Endothelial cell (in vitro differentiated cells): ENCODE results near the gene RAE1. TPM values are rescaled to one million over a fixed set of nuclear protein-coding genes. Genes with fewer than 3 reads are reported as not detected.

ENCODE experiments used
- DNase-seq: peaks from one replicate; pipeline ENCODE4 v3.0.0; 2021; ENCODE audit warnings: low spot score
- H3K27ac Mint-ChIP-seq: one replicate; pipeline ENCODE4 v1.8.0; 2021; ENCODE audit warnings: mixed read lengths, inconsistent platforms; ENCODE audit not compliant: unreplicated experiment
- H3K27me3 Mint-ChIP-seq: one replicate; pipeline ENCODE4 v1.8.0; 2021; ENCODE audit warnings: mild to moderate bottlenecking, moderate library complexity, mixed read lengths, inconsistent platforms; ENCODE audit not compliant: unreplicated experiment
- H3K36me3 Mint-ChIP-seq: one replicate; pipeline ENCODE4 v1.8.0; 2021; ENCODE audit warnings: mild to moderate bottlenecking, low read depth, mixed read lengths, inconsistent platforms; ENCODE audit not compliant: unreplicated experiment
- H3K4me1 Mint-ChIP-seq: one replicate; pipeline ENCODE4 v1.8.0; 2021; ENCODE audit warnings: mild to moderate bottlenecking, mixed read lengths, inconsistent platforms; ENCODE audit not compliant: unreplicated experiment
- H3K4me3 Mint-ChIP-seq: one replicate; pipeline ENCODE4 v1.8.0; 2021; ENCODE audit warnings: mild to moderate bottlenecking, mixed read lengths, inconsistent platforms; ENCODE audit not compliant: unreplicated experiment
- H3K9me3 Mint-ChIP-seq: one replicate; pipeline ENCODE4 v1.8.0; 2021; ENCODE audit warnings: mixed read lengths, inconsistent platforms; ENCODE audit not compliant: unreplicated experiment
- CTCF ChIP-seq: fragments of 200-600 bp; sonication (generic); IDR thresholded peaks from one replicate; pipeline ENCODE4 v1.5.0; 2021; ENCODE audit warnings: antibody characterized with exemption; ENCODE audit not compliant: unreplicated experiment
- total RNA-seq: library from RNA; stranded (reverse); fragmentation: NEBNext Ultra II Directional; extraction: Animal tissue kit (Norgen Biotek cat#: 25700); gene quantifications from one replicate; pipeline ENCODE4 v1.2.1, GENCODE V29; 2021; ENCODE audit not compliant: unreplicated experiment

RAE1 gene
- total RNA-seq, 1 donor from 2014 or later, result 32.1 TPM

GRCh38 chr20:57408131-57408530, 57.1 kb downstream of the RAE1 start:
- no peaks in the 10 kb centered on the region for H3K4me1 Mint-ChIP-seq
- no peak overlapping the region for H3K27ac Mint-ChIP-seq

GRCh38 chr20:57408536-57409233, 57.6 kb downstream of the RAE1 start:
- Mint-ChIP-seq H3K9me3 (no peaks in the 10 kb centered on the region), H3K27ac (no peak overlapping the region), H3K27me3 (peaks cover 3% of the 10 kb centered on the region), H3K36me3 (no peaks in the 10 kb centered on the region), H3K4me1 (no peaks in the 10 kb centered on the region), H3K4me3 (no peak overlapping the region)
- DNase-seq, result no peak
- TF ChIP-seq CTCF, result no peak

More at GRCh38 chr20:57408131-57408530, 57.1 kb downstream of the RAE1 start:
- DNase-seq, result no peak
- no peak overlapping the region for H3K4me3 Mint-ChIP-seq
- H3K27me3 Mint-ChIP-seq, result peaks cover 3% of the 10 kb centered on the region
- TF ChIP-seq CTCF, result no peak
- no peaks in the 10 kb centered on the region for H3K36me3 Mint-ChIP-seq
- no peaks in the 10 kb centered on the region for H3K9me3 Mint-ChIP-seq

- no peak overlapping the region for H3K27ac Mint-ChIP-seq
- no peaks in the 10 kb centered on the region for H3K4me1 Mint-ChIP-seq
- no peak overlapping the region for H3K4me3 Mint-ChIP-seq
- no peak for DNase-seq
- H3K9me3 Mint-ChIP-seq, result no peaks in the 10 kb centered on the region
- no peaks in the 10 kb centered on the region for H3K36me3 Mint-ChIP-seq
- peaks cover 4% of the 10 kb centered on the region for H3K27me3 Mint-ChIP-seq
- TF ChIP-seq CTCF, result no peak
Observed at GRCh38 chr20:57409316-57409671, 58.2 kb downstream of the RAE1 start.

GRCh38 chr20:57409672-57410397, 58.8 kb downstream of the RAE1 start:
- no peak overlapping the region for H3K27ac Mint-ChIP-seq
- H3K27me3 Mint-ChIP-seq, result peaks cover 5% of the 10 kb centered on the region
- H3K36me3 Mint-ChIP-seq, result no peaks in the 10 kb centered on the region

More at GRCh38 chr20:57409672-57410397, 58.8 kb downstream of the RAE1 start:
- Mint-ChIP-seq H3K4me3 (no peak overlapping the region), H3K4me1 (no peaks in the 10 kb centered on the region), H3K9me3 (no peaks in the 10 kb centered on the region)
- TF ChIP-seq CTCF, result no peak
- DNase-seq, result no peak
